Activated CD4-positive, alpha-beta memory T cell treated with anti-CD3 and anti-CD28 coated beads, Interleukin-2, amount 10 ng/mL, durations not matched to agents 7 days and 5 days (primary cell): ENCODE results near the gene ACLY. TPM values are rescaled to one million over a fixed set of nuclear protein-coding genes. Genes with fewer than 3 reads are reported as not detected.
"Not testable (repeated sequence)": the region's sequence is repeated elsewhere in the genome, so short reads cannot be mapped to it uniquely, and the experiment has no call there.

Source experiments
- CTCF ChIA-PET: fragments of 350-600 bp; sonication (Branson Sonifier 250); formaldehyde crosslinking; loops from one replicate; lab custom pipeline; 2021; ENCODE audit warnings: antibody characterized with exemption, inconsistent platforms; lab: Charles Lee
- POLR2A ChIA-PET: fragments of 350-600 bp; sonication (Branson Sonifier 250); formaldehyde crosslinking; loops from one replicate; lab custom pipeline; 2021; ENCODE audit warnings: antibody characterized with exemption; lab: Charles Lee
- DNase-seq: peaks from one replicate; pipeline ENCODE4 v3.0.0-alpha.2; 2020
- H3K27ac Mint-ChIP-seq: one replicate; pipeline ENCODE4 v1.8.0; 2021; ENCODE audit warnings: mild to moderate bottlenecking, mixed read lengths
- H3K27me3 Mint-ChIP-seq: one replicate; pipeline ENCODE4 v1.8.0; 2021; ENCODE audit warnings: mixed read lengths
- H3K36me3 Mint-ChIP-seq: one replicate; pipeline ENCODE4 v1.8.0; 2021; ENCODE audit warnings: low read depth, mixed read lengths
- H3K4me1 Mint-ChIP-seq: one replicate; pipeline ENCODE4 v1.8.0; 2021; ENCODE audit warnings: mixed read lengths
- H3K4me3 Mint-ChIP-seq: one replicate; pipeline ENCODE4 v1.8.0; 2021; ENCODE audit warnings: mild to moderate bottlenecking, mixed read lengths
- H3K9me3 Mint-ChIP-seq: one replicate; pipeline ENCODE4 v1.8.0; 2021; ENCODE audit warnings: mixed read lengths
- total RNA-seq, 2 experiments: library from RNA; stranded (reverse); gene quantifications; one replicate each; pipeline ENCODE4 v1.2.3, GENCODE V29; 2021

Gene ACLY
- total RNA-seq, 2 experiments from 2014 or later: 177 to 183 TPM

DNA sequence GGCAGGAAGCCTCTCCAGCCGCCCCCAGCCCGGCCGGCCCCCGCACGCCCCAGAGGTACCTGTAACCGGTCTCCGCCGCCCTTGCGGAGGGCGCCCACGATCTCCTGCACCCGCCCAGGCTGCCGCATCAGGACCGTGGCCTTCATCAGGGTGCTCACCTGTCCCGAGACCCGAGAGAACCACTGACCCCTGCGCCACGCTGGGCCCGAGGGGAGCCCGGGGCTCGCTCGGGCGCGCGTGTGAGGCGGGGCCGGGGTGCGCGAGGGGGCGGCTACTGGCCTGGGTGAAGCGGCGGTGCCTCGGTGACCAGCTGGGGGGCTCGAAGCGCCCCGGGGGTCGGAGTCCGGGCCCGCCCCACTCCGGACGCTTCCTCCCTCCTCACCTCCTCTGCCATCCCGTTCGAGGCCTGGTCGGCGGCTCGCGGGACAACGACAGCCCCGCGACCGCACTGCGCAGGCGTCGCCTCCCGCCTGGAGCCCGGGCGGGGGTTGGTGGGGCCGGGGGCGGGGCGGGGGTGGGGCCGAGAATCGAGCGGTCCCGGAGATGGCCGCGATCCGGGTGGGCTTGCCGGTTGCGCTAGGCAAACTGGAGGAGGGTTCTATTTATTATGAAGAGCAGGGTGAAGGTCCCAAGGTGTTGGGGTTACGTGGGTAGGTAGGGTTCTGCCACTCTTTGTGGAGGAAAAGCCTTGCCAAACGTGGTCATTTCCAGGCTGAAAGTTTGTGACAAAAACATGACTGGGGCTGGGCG is 82.8 kb downstream of the ACLY start, which contains the start of gene NT5C3B:
TSS of gene NT5C3B (minus strand) at position 433 of the 750 bp plus-strand sequence. CDS start at position 394, 39 bp downstream.
- POLR2A ChIA-PET: interaction anchor here (0.6 to 1.8 kb wide), 3 partner anchors 26 to 29 kb away, joined by 3 to 5 read pairs (median 3); partner anchors contain the start of gene KLHL11
- Mint-ChIP-seq H3K27ac (no peak within 1 kb of the TSS), H3K4me1 (peaks cover 12% of the 10 kb centered on the region), H3K9me3 (no peaks in the 10 kb centered on the region), H3K36me3 (peaks cover 2% of the 10 kb centered on the region), H3K4me3 (peak within 1 kb of the TSS; percentile 73), H3K27me3 (peaks cover 6% of the 10 kb centered on the region)
- DNase-seq: peak; percentile 54
- CTCF ChIA-PET: no interaction called here

DNA sequence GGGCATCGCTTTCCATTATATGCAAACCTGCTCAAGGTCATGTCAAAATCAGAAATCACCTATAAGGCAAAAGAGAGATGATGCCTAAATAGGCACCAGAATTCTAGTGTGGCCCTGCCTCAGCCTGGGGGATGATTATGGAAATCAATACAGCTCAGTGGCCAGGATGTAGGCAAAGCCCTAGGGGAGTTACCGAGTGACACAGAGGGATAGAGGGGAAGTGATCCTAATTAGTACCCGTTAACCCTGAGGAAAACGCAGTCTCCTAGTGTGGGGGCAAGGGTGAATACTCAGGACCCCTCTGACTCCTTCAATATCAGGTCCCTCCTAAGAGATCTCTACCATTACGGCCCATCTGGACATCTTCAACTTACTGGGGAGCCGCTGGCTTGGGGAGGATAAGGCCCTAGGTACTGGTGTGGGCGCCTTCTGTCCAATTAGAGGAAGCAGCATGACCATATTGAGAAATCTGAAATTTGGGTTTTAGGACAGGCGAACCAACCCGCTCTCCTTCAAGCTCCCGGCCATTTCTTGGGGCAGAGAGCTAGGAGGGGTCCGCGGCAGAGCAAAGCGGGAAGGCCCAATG is 83.4 kb downstream of the ACLY start:
- peaks cover 6% of the 10 kb centered on the region for H3K27me3 Mint-ChIP-seq
- DNase-seq: no peak
- H3K27ac Mint-ChIP-seq: no peak overlapping the region
- peaks cover 12% of the 10 kb centered on the region for H3K4me1 Mint-ChIP-seq
- ChIA-PET CTCF (interaction anchor here (1.4 kb wide), 1 partner anchor 24 kb away, joined by 6 read pairs; the partner anchor contains the start of gene P3H4), POLR2A (interaction anchor here (1.0 to 1.1 kb wide), 2 partner anchors 15 to 30 kb away, joined by 3 read pairs; partner anchors contain the start of gene KLHL11)
- H3K9me3 Mint-ChIP-seq: no peaks in the 10 kb centered on the region
- peaks cover 2% of the 10 kb centered on the region for H3K36me3 Mint-ChIP-seq
- peak overlapping the region; percentile 66 for H3K4me3 Mint-ChIP-seq

DNA sequence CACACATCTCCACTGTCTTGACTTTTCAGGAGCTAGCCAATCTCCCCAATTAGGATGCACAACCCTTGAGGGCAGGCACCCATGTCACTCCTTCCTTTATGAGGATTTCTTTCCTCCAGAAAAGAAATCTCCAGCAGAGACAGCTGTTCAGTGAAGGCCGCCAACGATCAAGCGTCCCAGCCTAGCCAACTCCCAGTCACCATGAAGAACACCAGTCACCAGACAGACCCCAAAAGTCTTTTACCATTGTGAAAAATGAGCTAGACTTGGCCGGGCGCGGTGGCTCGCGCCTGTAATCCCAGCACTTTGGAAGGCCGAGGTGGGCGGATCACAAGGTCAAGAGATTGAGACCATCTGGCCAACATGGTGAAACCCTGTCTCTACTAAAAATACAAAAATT is 88.8 kb downstream of the ACLY start:
- CTCF ChIA-PET: interaction anchor here (0.6 kb wide), 1 partner anchor 9 kb away, joined by 6 read pairs; no protein-coding TSS in a partner anchor
- not testable (repeated sequence) for H3K4me1 Mint-ChIP-seq, H3K27ac Mint-ChIP-seq, H3K36me3 Mint-ChIP-seq, H3K9me3 Mint-ChIP-seq, H3K4me3 Mint-ChIP-seq, H3K27me3 Mint-ChIP-seq, DNase-seq
- POLR2A ChIA-PET: interaction anchor here (0.8 to 1.3 kb wide), 2 partner anchors 19 to 88 kb away, joined by 4 to 5 read pairs; partner anchors contain the start of genes ACLY and P3H4

DNA sequence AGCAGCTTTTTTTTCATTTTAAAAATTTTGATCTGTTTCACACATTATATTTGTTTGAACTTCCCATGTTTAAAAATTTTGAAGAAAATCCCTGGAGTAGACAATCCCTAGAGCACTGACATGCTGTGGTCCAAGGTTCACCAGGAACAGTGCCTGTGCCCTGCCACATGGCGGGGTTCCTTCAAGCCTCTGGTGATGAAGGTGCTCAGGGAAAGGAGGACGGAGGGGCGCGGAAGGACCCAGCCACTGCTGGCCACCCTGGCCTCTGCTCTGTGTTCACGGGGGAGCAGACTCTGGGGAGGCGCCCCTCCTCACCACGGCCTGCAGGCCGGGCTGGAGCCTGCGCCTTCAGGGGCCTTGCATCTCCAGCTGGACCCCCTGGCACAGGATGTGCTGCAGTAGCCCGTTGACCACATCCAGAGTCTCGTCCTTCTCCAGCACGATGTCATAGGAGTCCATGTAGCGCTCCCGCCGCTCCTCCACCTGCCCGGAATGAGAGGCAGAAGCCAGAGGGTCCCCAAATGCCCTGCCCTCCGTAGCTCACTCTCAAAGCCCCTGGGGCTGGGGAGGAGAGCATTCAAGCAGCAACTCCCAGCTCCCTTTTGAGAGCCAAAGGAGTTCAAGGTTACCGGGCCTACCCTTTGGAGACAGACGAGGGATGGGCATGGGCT is 93.4 kb downstream of the ACLY start:
- Mint-ChIP-seq H3K27ac (no peak overlapping the region), H3K36me3 (no peaks in the 10 kb centered on the region), H3K9me3 (no peaks in the 10 kb centered on the region), H3K4me3 (no peak overlapping the region), H3K27me3 (no peaks in the 10 kb centered on the region), H3K4me1 (no peaks in the 10 kb centered on the region)
- no peak for DNase-seq
- ChIA-PET POLR2A (no interaction called here), CTCF (no interaction called here)

DNA sequence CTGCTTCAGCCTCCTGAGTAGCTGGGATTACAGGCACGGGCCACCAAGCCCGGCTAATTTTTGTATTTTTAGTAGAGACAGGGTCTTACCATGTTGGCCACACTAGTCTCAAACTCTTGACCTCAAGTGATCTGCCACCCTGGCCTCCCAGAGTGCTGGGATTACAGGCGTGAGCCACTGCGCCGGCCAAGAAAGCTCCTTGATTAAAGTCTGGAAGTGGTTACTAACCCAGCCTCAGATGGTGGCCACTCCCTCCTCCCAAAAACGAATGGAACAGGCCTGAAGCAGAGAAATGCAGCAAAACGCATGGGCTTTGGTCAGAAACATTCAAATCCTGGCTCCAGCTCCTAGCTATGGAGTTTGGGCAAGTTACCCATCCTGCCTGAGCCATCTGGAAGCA is 94.7 kb downstream of the ACLY start:
- Mint-ChIP-seq H3K4me3 (no peak overlapping the region), H3K27me3 (no peaks in the 10 kb centered on the region), H3K36me3 (no peaks in the 10 kb centered on the region), H3K9me3 (no peaks in the 10 kb centered on the region), H3K27ac (no peak overlapping the region), H3K4me1 (no peaks in the 10 kb centered on the region)
- ChIA-PET POLR2A (no interaction called here), CTCF (interaction anchor here (2.6 kb wide), 1 partner anchor 12 kb away, joined by 10 read pairs; the partner anchor contains the start of gene P3H4)
- DNase-seq: no peak

DNA sequence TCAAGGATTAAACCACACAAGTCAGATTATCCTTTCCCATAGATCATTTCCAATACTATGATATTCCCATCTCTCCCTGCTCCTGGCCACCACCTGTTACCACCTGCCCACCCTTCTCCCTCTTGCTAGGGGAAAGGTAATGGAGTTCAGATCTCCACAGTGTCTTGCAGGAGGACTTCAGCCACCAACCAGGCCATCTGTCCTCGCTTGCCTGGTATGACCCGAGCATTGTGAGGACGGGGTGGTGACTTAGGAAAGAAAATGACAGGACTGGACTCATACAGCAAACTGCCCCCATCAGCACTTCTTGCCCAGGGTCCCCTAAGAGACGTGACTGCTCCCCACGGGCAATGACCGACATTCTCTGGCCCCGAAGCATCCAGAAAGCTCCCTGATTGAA is 95.2 kb downstream of the ACLY start:
- Mint-ChIP-seq H3K27ac (no peak overlapping the region), H3K4me1 (no peaks in the 10 kb centered on the region), H3K36me3 (no peaks in the 10 kb centered on the region), H3K9me3 (no peaks in the 10 kb centered on the region), H3K4me3 (no peak overlapping the region), H3K27me3 (no peaks in the 10 kb centered on the region)
- CTCF ChIA-PET: interaction anchor here (2.6 kb wide), 1 partner anchor 12 kb away, joined by 10 read pairs; the partner anchor contains the start of gene P3H4
- POLR2A ChIA-PET: no interaction called here
- DNase-seq: no peak

GRCh38 chr17:41823141-41823524 is 95.6 kb downstream of the ACLY start:
- Mint-ChIP-seq H3K36me3 (no peaks in the 10 kb centered on the region), H3K4me1 (no peaks in the 10 kb centered on the region), H3K4me3 (no peak overlapping the region), H3K27me3 (no peaks in the 10 kb centered on the region), H3K27ac (no peak overlapping the region), H3K9me3 (no peaks in the 10 kb centered on the region)
- POLR2A ChIA-PET: interaction anchor here (1.3 kb wide), 1 partner anchor 12 kb away, joined by 3 read pairs; the partner anchor contains the start of gene P3H4
- no peak for DNase-seq
- CTCF ChIA-PET: interaction anchor here (2.6 kb wide), 1 partner anchor 11 kb away, joined by 10 read pairs; the partner anchor contains the start of gene P3H4

GRCh38 chr17:41822216-41823140 is 96.3 kb downstream of the ACLY start:
- H3K4me3 Mint-ChIP-seq: no peak overlapping the region
- no peak overlapping the region for H3K27ac Mint-ChIP-seq
- ChIA-PET CTCF (interaction anchor here (2.6 kb wide), 1 partner anchor 11 kb away, joined by 10 read pairs; the partner anchor contains the start of gene P3H4), POLR2A (interaction anchor here (1.3 kb wide), 1 partner anchor 11 kb away, joined by 3 read pairs; the partner anchor contains the start of gene P3H4)
- no peak for DNase-seq
- H3K4me1 Mint-ChIP-seq: no peaks in the 10 kb centered on the region
- H3K9me3 Mint-ChIP-seq: no peaks in the 10 kb centered on the region
- H3K36me3 Mint-ChIP-seq: no peaks in the 10 kb centered on the region
- no peaks in the 10 kb centered on the region for H3K27me3 Mint-ChIP-seq

- Mint-ChIP-seq H3K27ac (no peak overlapping the region), H3K27me3 (no peaks in the 10 kb centered on the region), H3K36me3 (no peaks in the 10 kb centered on the region), H3K4me1 (no peaks in the 10 kb centered on the region), H3K4me3 (no peak overlapping the region), H3K9me3 (no peaks in the 10 kb centered on the region)
- no peak for DNase-seq
- CTCF ChIA-PET: interaction anchor here (2.6 kb wide), 1 partner anchor 10 kb away, joined by 10 read pairs; the partner anchor contains the start of gene P3H4
- POLR2A ChIA-PET: no interaction called here
These were observed 97.0 kb downstream of the ACLY start for GRCh38 chr17:41821776-41822175.

- Mint-ChIP-seq H3K27ac (no peak overlapping the region), H3K4me3 (no peak overlapping the region), H3K4me1 (peaks cover 2% of the 10 kb centered on the region), H3K36me3 (no peaks in the 10 kb centered on the region), H3K9me3 (no peaks in the 10 kb centered on the region), H3K27me3 (peaks cover 6% of the 10 kb centered on the region)
- no peak for DNase-seq
- ChIA-PET CTCF (no interaction called here), POLR2A (no interaction called here)
These were observed 100.7 kb downstream of the ACLY start for GRCh38 chr17:41818024-41818423.
